Smooth muscle cell (in vitro differentiated cells): Measurements from ENCODE around the gene PPP4R4. TPM values are rescaled to one million over a fixed set of nuclear protein-coding genes. Genes with fewer than 3 reads are reported as not detected.

Source experiments
- DNase-seq: peaks from one replicate; lab custom pipeline; 2025; ENCODE audit not compliant: unreplicated experiment; lab: John Stamatoyannopoulos, UW
- H2AFZ ChIP-seq: fragments of 200-600 bp; sonication (generic); 2 replicates; pipeline ENCODE4 v1.6.0; 2016; ENCODE audit warnings: antibody characterized with exemption, low read depth, mild to moderate bottlenecking
- H3F3A ChIP-seq: fragments of 200-600 bp; sonication (generic); 2 replicates; pipeline ENCODE4 v1.6.0; 2017; ENCODE audit warnings: antibody characterized with exemption, low read depth
- H3K27ac ChIP-seq: fragments of 200-600 bp; sonication (generic); 2 replicates; pipeline ENCODE4 v1.5.1; 2016; ENCODE audit warnings: low read depth, mild to moderate bottlenecking
- H3K27me3 ChIP-seq: fragments of 200-600 bp; sonication (generic); 2 replicates; pipeline ENCODE4 v1.6.1; 2016; ENCODE audit warnings: low read depth, mild to moderate bottlenecking
- H3K36me3 ChIP-seq: fragments of 200-600 bp; sonication (generic); 2 replicates; pipeline ENCODE4 v1.5.1; 2016; ENCODE audit warnings: low read depth
- H3K4me1 ChIP-seq: fragments of 200-600 bp; sonication (generic); 2 replicates; pipeline ENCODE4 v1.5.1; 2016; ENCODE audit warnings: low read depth
- H3K4me2 ChIP-seq: fragments of 200-600 bp; sonication (generic); 2 replicates; pipeline ENCODE4 v1.6.0; 2016; ENCODE audit warnings: mild to moderate bottlenecking
- H3K4me3 ChIP-seq: fragments of 200-600 bp; sonication (generic); 2 replicates; pipeline ENCODE4 v1.5.1; 2016; ENCODE audit warnings: mild to moderate bottlenecking
- H3K79me2 ChIP-seq: fragments of 200-600 bp; sonication (generic); 2 replicates; pipeline ENCODE4 v1.6.0; 2016; ENCODE audit warnings: low read depth, mild to moderate bottlenecking
- H3K9ac ChIP-seq: fragments of 200-600 bp; sonication (generic); 2 replicates; pipeline ENCODE4 v1.6.0; 2016; ENCODE audit warnings: low read depth
- H3K9me3 ChIP-seq: fragments of 200-600 bp; sonication (generic); replicated peaks from 2 replicates; pipeline ENCODE4 v1.5.1; 2016; ENCODE audit warnings: low read depth
- H4K20me1 ChIP-seq: fragments of 200-600 bp; sonication (generic); 2 replicates; pipeline ENCODE4 v1.6.0; 2016; ENCODE audit warnings: low read depth
- WGBS: methylation state at CpG from one replicate; pipeline ENCODE4 v1.1.7; 2016; ENCODE audit warnings: low lambda C conversion rate; 5-methylcytosine and 5-hydroxymethylcytosine counted together
- polyA plus RNA-seq: library from polyadenylated mRNA; unstranded; fragments of >200 nt; fragmentation: Nextera tagmentation; extraction: Ambion mirVana; gene quantifications from 2 replicates; pipeline ENCODE4 v1.2.1, GENCODE V29; 2016
- total RNA-seq: library from RNA; depleted of rRNA; stranded (reverse); fragments of >200 nt; gene quantifications from 2 replicates; pipeline ENCODE4 v1.2.3, GENCODE V29; 2014
- TF ChIP-seq, protein P1 (sequence below): fragments of 200-600 bp; sonication (generic); IDR thresholded peaks from 2 replicates; pipeline ENCODE4 v1.5.1; 2017; ENCODE audit warnings: borderline replicate concordance, mild to moderate bottlenecking, antibody characterized with exemption; ENCODE audit not compliant: insufficient read depth, poor library complexity, severe bottlenecking

Gene PPP4R4
- total and polyA plus RNA-seq, 2 experiments from 2014 or later = 0.27 TPM

DNA sequence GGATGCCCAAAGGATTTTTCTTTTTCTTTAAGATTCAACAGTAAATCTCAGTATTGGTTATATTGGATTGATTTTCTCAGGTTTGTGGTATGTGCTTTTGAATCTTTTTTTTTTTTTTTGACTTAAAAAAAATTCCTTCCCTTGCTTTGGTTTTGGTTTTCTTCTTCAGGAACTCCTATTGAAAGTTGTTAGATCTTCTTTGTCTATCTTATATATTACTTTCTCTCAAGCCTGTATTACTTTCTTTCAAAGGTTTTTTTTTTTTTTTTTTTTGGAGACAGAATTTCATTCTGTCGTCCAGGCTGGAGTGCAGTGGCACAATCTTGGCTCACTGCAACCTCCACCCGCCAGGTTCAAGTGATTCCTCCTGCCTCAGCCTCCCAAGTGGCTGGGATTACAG, 21.9 kb downstream of the PPP4R4 start:
- no peaks in the 10 kb centered on the region for H3K27me3 ChIP-seq
- 100% methylated on average over 2 of the region's 2 CpGs for WGBS
- no peaks in the 10 kb centered on the region for H3K9me3 ChIP-seq
- no peaks in the 10 kb centered on the region for H3K36me3 ChIP-seq
- no peaks in the 10 kb centered on the region for H4K20me1 ChIP-seq
- H3K4me3 ChIP-seq = no peak overlapping the region
- no peaks in the 10 kb centered on the region for H3K79me2 ChIP-seq
- TF ChIP-seq, protein P1, sequence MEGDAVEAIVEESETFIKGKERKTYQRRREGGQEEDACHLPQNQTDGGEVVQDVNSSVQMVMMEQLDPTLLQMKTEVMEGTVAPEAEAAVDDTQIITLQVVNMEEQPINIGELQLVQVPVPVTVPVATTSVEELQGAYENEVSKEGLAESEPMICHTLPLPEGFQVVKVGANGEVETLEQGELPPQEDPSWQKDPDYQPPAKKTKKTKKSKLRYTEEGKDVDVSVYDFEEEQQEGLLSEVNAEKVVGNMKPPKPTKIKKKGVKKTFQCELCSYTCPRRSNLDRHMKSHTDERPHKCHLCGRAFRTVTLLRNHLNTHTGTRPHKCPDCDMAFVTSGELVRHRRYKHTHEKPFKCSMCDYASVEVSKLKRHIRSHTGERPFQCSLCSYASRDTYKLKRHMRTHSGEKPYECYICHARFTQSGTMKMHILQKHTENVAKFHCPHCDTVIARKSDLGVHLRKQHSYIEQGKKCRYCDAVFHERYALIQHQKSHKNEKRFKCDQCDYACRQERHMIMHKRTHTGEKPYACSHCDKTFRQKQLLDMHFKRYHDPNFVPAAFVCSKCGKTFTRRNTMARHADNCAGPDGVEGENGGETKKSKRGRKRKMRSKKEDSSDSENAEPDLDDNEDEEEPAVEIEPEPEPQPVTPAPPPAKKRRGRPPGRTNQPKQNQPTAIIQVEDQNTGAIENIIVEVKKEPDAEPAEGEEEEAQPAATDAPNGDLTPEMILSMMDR = no peak
- no peak overlapping the region for H2AFZ ChIP-seq
- H3K4me2 ChIP-seq = no peak overlapping the region
- H3K4me1 ChIP-seq = no peaks in the 10 kb centered on the region
- DNase-seq = no peak
- H3F3A ChIP-seq = no peaks in the 10 kb centered on the region
- H3K27ac ChIP-seq = no peak overlapping the region
- no peak overlapping the region for H3K9ac ChIP-seq

- DNase-seq = no peak
- 57% methylated on average over 2 of the region's 2 CpGs for WGBS
These were observed 29.5 kb downstream of the PPP4R4 start for GRCh38 chr14:94203473-94204210.

DNA sequence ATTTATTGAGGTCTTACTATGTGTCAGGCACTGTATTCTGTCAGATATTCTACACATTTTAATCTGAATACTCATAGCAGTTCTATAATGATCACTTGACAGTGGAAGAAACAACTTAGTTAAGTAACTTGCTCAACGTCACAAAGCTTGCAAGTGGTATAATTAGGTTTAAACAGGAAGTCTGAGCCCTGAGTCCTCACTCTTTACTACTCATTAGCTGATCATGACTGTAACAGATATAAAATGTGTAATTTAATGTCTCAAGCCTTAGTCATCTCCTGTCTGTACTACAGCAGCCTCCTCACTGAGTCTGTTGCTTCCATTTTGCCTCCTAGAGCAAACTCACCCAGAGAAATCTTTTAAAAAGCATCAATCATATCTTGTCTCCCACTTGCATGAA, 38.9 kb downstream of the PPP4R4 start:
- H2AFZ ChIP-seq = no peak overlapping the region
- H3K27ac ChIP-seq = no peak overlapping the region
- no peak for DNase-seq
- no peaks in the 10 kb centered on the region for H3K27me3 ChIP-seq
- H3K36me3 ChIP-seq = no peaks in the 10 kb centered on the region
- TF ChIP-seq, protein P1 = no peak
- WGBS = 55% methylated on average over 1 of the region's 1 CpG
- no peak overlapping the region for H3K9ac ChIP-seq
- no peaks in the 10 kb centered on the region for H3K9me3 ChIP-seq
- H3K4me1 ChIP-seq = no peaks in the 10 kb centered on the region
- no peak overlapping the region for H3K4me3 ChIP-seq
- H3K79me2 ChIP-seq = no peaks in the 10 kb centered on the region
- H3F3A ChIP-seq = no peaks in the 10 kb centered on the region
- no peak overlapping the region for H3K4me2 ChIP-seq
- no peaks in the 10 kb centered on the region for H4K20me1 ChIP-seq

More at GRCh38 chr14:94203473-94204210, 29.5 kb downstream of the PPP4R4 start:
- Histone ChIP-seq H3K4me3 (no peak overlapping the region), H3K9ac (no peak overlapping the region), H3F3A (no peaks in the 10 kb centered on the region), H3K27me3 (no peaks in the 10 kb centered on the region), H3K4me2 (no peak overlapping the region), H3K27ac (no peak overlapping the region), H4K20me1 (no peaks in the 10 kb centered on the region), H3K36me3 (no peaks in the 10 kb centered on the region), H2AFZ (no peak overlapping the region), H3K9me3 (no peaks in the 10 kb centered on the region), H3K4me1 (no peaks in the 10 kb centered on the region), H3K79me2 (no peaks in the 10 kb centered on the region)
- TF ChIP-seq, protein P1 = no peak

- no peak overlapping the region for H3K4me3 ChIP-seq
- H3K9me3 ChIP-seq = no peaks in the 10 kb centered on the region
- H3K27me3 ChIP-seq = no peaks in the 10 kb centered on the region
- 84% methylated on average over 2 of the region's 2 CpGs for WGBS
- TF ChIP-seq, protein P1 = no peak
- DNase-seq = no peak
- no peak overlapping the region for H3K4me2 ChIP-seq
- no peaks in the 10 kb centered on the region for H3K79me2 ChIP-seq
- no peaks in the 10 kb centered on the region for H4K20me1 ChIP-seq
- no peak overlapping the region for H2AFZ ChIP-seq
- no peaks in the 10 kb centered on the region for H3F3A ChIP-seq
- no peaks in the 10 kb centered on the region for H3K4me1 ChIP-seq
- H3K9ac ChIP-seq = no peak overlapping the region
- H3K36me3 ChIP-seq = no peaks in the 10 kb centered on the region
- H3K27ac ChIP-seq = no peak overlapping the region
These were observed 39.6 kb downstream of the PPP4R4 start for GRCh38 chr14:94213741-94214140.
